Esophagus squamous epithelium (tissue), 4 donors: Measurements from ENCODE around the gene IKZF1.

Experiments used
- POLR2A ChIP-seq, 4 donors: fragments of 450-650 bp; IDR thresholded peaks; one replicate each; pipeline ENCODE4 v1.6.1; 2017; ENCODE audit warnings: antibody characterized with exemption in 4 of 4, mild to moderate bottlenecking in 4 of 4, moderate library complexity in 3 of 4
- TF ChIP-seq, protein P1 (sequence below), 6 experiments: fragments of 450-650 bp in 4 of 6; fragments of 200-600 bp in 2 of 6; sonication (generic) in 2 of 6; IDR thresholded peaks; one replicate each; pipeline ENCODE4 v1.5.1; 2016 to 2019; ENCODE audit warnings: antibody characterized with exemption in 6 of 6, mild to moderate bottlenecking in 4 of 6, moderate library complexity in 4 of 6

GRCh38 chr7:50281680-50282445 lies 22.7 kb upstream of the IKZF1 start:
- TF ChIP-seq, protein P1, sequence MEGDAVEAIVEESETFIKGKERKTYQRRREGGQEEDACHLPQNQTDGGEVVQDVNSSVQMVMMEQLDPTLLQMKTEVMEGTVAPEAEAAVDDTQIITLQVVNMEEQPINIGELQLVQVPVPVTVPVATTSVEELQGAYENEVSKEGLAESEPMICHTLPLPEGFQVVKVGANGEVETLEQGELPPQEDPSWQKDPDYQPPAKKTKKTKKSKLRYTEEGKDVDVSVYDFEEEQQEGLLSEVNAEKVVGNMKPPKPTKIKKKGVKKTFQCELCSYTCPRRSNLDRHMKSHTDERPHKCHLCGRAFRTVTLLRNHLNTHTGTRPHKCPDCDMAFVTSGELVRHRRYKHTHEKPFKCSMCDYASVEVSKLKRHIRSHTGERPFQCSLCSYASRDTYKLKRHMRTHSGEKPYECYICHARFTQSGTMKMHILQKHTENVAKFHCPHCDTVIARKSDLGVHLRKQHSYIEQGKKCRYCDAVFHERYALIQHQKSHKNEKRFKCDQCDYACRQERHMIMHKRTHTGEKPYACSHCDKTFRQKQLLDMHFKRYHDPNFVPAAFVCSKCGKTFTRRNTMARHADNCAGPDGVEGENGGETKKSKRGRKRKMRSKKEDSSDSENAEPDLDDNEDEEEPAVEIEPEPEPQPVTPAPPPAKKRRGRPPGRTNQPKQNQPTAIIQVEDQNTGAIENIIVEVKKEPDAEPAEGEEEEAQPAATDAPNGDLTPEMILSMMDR (IDR thresholded peaks at IDR 0.05), result no peak
- TF ChIP-seq POLR2A (IDR thresholded peaks at IDR 0.05), result no peak
